ENCODE results near the gene CCDC171.

The CCDC171 gene

DNA sequence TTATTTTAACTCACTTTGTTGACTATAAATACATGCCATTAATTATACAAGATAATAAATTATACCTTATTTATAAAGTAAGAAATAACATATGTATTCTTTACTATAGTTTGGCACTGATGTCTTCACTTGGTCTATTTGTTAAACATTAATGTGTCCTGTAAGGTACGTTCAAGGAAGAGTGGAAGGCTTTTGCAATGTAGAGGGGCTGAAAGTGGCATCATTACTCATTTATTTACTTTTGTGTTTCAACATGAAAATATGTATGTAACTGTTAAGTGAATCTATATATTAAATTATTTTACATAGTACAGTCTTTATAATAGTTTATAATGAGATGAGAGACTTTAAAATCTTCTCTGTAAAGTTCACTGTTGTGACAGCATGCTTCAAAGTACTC lies 348.7 kb downstream of the CCDC171 start:
- no peak for DNase-seq

- DNase-seq, result no peak
Measured at GRCh38 chr9:15909297-15909696, 356.5 kb downstream of the CCDC171 start.

DNA sequence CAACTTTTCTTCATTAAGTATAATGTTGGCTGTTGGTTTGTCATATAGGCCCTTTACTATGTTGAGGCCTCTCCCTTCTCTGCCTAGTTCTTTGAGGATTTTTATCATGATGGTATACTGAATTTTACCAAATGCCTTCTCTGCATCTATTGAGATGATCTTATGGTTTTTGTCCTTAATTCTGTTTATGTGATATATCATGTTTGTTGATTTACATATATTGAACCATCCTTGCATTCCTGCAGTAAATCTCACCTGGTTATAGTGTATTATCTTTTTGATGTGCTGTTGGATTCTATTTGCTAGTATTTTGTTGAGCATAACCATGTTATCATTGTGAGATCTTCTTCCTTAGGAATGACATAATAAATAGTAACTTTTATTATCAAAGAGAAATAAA lies 362.9 kb downstream of the CCDC171 start:
- no peak for DNase-seq

DNA sequence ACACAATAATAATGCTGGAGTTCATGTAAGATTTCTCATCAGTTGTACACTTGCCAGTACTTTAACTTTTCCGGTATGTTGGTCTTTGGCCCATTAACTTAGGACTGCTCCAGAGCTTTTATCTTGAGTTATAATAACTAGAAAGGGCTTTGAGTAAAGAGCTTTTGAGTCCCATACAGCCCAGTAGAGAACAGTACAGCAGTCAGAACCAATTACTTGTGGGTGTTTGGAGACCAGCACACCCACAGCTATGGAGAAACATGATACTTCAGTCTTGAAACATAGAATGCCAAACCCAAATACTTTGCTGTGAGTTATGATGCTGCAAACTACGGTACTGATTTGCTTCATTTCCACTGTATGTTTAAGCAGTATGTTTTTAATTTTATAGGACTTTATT lies 374.3 kb downstream of the CCDC171 start:
- DNase-seq, result no peak

- DNase-seq, result no peak
Measured at GRCh38 chr9:15935661-15936305, 382.9 kb downstream of the CCDC171 start.

DNA sequence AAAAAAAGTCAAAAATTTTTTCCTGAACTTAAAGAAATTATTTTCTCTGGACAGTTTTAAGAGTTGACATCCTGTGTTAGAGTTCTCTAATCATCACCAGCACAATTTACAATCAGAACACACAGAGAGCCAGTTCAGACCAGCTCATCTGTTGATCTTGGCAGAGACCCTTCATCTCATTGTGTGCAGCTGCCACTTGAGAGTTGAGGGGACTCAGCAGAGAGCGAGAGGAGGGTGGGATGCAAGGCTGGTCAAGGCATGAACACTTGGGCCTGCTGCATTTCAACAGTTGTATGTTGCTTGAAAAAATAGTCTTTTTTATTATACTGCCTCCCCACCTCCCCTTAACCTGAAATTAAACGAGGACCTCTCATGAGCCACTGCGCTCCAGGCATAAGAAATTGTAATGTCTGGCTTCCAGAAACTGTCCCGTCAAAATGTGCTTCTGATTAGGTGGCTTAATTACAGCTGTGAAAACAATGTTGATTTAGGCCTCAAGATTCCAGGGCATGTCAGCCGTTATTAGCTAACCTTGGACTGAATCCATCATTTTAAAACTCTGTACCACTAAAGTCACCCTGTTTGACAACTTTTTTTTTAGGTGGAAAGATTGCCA lies 383.6 kb downstream of the CCDC171 start:
- DNase-seq, result peak; percentile 60

DNA sequence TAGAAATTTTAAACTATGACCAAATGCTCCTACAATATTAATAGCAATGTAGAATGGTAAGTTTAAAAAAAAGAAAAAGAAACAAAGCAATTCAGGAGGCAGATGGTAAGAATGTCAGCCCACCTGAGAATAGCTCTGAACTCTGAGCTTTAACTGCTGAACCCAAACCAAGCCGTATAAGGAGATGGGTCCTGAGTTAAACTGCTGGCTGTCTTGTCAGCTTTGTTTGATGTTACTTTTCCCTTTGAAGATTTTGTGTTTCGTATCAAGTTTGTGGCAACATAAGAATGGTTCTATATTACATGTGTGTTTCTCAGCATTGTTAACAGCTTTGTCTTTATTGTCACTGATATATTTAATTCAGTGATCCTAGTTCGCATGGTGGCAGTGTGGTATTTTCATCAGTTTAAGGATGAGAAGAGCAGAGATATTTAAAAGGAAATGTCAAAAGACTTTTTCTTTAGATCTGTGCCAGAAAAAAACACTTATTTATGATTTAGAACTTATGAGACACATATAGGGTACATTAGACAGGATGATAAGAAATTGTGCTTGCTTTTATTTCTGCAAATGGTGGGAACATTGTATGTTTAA lies 390.1 kb downstream of the CCDC171 start:
- DNase-seq, result no peak

- DNase-seq, result no peak
Measured at GRCh38 chr9:15944341-15944740, 391.5 kb downstream of the CCDC171 start.

GRCh38 chr9:15959663-15960062 lies 406.8 kb downstream of the CCDC171 start:
- DNase-seq, result no peak

DNA sequence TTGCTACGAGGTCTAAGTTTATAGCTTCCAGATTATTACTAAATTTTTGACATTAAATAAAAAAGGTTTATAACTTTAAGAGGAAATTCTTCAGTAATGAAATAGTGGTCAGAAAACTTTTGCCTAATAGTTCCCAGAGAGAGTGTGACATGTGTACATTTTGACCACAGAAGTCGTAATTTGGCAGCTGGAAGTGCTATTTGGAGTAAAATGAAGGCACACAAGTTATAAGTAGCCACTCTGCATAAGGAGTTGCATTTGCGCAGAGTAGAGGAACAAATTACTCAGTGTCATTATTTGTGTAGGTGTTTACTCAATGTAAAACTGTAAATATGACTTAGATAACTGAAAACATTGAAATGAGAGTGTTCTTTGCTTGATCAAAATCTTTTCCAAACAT lies 408.4 kb downstream of the CCDC171 start:
- DNase-seq, result no peak

DNA sequence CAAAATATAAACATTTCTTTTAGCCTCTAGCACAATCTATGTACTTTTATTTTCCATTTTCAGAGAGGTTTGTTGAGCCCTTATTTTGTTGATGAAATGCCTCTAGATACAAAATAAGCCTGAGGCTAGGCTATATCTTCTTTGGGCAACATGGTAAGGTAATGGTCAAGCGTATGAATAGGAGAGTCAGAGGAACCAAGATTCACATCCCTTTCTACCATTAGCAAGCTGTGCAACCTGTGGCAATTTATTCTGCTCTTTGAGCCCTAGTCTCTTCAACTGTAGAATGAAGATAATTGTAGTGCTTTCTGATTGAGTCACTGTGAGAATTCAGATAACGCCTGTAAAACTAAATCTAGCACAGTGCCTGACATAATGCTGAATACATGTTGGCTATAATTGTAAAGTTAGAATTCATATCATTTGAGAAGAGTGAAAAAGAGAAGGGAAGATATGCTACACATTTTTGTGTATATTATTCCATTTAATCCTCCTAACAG lies 412.5 kb downstream of the CCDC171 start:
- no peak for DNase-seq

- DNase-seq, result no peak
Measured at GRCh38 chr9:15966471-15966870, 413.6 kb downstream of the CCDC171 start.

- no peak for DNase-seq
Measured at GRCh38 chr9:15967068-15967467, 414.2 kb downstream of the CCDC171 start.

DNA sequence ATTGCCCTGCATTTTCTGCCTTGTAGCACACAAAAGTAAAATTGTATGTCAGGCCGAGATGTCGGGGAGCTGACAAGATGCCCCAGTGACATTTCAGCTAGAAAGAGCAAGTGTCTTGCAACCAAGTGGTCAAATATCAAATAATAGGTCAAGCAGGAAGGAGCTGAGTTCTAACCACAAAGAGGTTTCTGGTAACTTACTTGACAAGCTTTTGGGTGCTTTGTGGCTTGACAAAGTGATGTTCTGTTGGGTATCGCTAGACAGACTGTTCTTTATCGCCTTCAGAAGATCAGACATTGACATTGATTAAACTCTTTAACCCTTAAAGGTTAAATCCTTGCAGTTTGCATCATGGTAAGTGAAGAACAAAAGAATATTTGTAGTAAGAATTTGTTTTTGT lies 419.9 kb downstream of the CCDC171 start:
- no peak for DNase-seq

GRCh38 chr9:15975101-15975778 lies 422.4 kb downstream of the CCDC171 start:
- no peak for DNase-seq

- DNase-seq, result no peak
Measured at GRCh38 chr9:15977438-15977837, 424.6 kb downstream of the CCDC171 start.

GRCh38 chr9:15982182-15982581 lies 429.3 kb downstream of the CCDC171 start:
- no peak for DNase-seq

DNA sequence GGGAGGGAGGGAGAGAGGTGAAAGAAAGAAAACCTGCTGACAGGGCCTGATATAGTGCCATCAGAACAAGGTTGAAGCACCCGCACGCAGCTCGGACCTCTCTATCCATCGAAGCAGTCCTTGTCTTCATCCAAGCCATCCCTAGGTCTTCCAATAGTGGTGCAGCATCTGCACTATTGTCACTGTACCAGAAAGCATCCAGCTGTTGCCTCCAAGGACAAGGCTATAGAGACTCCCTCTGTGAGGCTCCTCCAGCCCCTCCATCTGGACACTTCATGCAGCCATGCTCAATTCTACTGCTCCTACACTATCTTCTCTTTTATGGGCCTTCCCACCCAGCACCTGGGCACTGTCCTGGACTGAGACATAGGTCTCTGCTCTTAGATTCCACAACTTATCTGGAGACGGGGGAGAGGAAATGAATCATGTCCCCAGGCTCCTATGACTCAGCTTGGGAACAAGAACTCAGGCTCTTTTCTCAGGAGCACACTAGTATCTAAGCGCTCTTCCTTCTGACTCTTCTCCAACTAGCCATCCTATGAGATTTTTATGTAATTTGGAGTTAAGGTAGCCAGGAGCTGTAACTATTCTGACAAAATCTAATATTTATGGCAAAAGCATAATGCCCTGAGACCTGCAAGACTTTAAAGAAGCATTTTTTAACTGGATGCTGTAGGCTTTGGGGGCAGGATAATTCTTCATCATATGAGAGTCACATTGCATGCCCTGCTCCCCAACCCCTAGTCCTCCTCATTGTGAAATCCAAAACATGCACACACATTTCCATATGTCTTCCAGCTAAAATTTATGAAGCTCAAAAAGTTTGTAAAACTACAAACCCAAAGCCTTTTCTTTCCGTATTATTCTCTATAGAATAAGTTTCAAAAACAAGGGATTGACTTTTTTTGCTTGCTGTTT lies 446.8 kb downstream of the CCDC171 start:
- DNase-seq, result no peak

GRCh38 chr9:16000811-16001210 lies 448.0 kb downstream of the CCDC171 start:
- no peak for DNase-seq

DNA sequence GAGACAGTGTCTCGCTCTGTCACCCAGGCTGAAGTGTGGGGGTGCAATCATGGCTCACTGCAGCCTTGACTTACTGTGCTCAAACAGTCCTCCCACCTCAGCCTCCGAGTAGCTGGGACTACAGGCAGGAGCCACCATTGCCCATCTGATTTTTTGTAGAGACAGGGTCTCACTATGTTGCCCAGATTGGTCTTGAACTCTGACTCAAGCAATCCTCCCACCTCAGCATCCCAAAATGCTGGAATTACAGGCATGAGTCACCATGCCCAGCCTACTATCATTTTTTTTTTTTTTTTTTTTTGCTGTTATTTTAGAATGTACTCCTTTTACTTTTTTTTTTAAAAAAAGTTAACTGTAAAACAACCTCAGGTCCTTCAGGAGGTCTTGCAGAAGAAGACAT lies 449.0 kb downstream of the CCDC171 start:
- DNase-seq, result no peak

DNA sequence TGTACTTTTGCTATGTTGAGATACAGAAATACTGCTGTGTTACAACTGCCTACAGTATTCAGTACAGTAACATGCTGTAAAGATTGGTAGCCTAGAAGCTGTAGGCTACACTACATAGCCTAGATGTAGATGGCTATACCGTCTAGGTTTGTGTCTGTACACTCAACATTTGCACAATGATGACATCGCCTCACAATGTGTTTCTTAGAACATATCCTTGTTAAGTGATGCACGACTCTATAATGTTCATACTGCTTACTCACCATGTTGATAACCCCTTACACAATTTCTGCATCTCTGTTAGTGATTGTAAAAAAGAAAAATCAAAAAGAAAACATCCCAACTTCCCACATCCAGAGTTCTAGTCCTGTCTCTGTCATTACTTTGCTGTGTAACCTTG lies 450.0 kb downstream of the CCDC171 start:
- no peak for DNase-seq

DNA sequence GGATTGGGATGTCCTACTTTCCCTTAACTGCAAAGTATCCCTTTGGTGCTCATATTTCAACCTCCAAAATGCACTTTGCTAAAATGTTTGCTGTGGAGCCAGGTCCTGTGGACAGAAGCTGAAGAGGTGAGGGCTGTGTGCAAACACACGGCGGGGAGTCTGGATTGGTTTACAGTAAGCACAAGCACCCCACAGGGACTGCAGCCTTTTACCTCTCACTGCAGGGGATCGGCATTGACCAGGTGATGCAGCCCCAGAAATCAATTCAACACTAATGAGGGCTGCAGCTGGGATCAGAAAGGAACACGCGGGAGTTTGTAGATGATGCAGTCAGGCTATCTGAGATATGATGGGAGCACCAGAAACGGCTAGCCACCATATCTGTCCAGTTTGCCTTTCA lies 450.9 kb downstream of the CCDC171 start:
- DNase-seq, result no peak

GRCh38 chr9:16004613-16005012 lies 451.8 kb downstream of the CCDC171 start:
- no peak for DNase-seq

All from NCI-H2029 (cell line).